Peyer's patch (tissue), 4 donors: Measurements from ENCODE around the gene ZNF462. TPM values are rescaled to one million over a fixed set of nuclear protein-coding genes. Genes with fewer than 3 reads are reported as not detected.

Experiments used
- DNase-seq, 3 donors: peaks; one replicate each; pipeline ENCODE4 v3.0.0-alpha.2; 2017 to 2019
- H3K27ac ChIP-seq, 4 donors: fragments of 200-600 bp; sonication (generic); one replicate each; pipeline ENCODE4 v1.5.1; 2016 to 2019
- H3K27me3 ChIP-seq, 2 donors: fragments of 200-600 bp; sonication (generic); one replicate each; pipeline ENCODE4 v1.5.1; 2019
- H3K36me3 ChIP-seq, 3 donors: fragments of 200-600 bp; sonication (generic); one replicate each; pipeline ENCODE4 v1.5.1; 2016 to 2019
- H3K4me1 ChIP-seq, 4 donors: fragments of 200-600 bp; sonication (generic); one replicate each; pipeline ENCODE4 v1.5.1; 2016 to 2019
- H3K4me3 ChIP-seq, 4 donors: fragments of 200-600 bp; sonication (generic); 1 replicate in 3 of 4; 2 replicates in 1 of 4; pipeline ENCODE4 v1.5.1; 2016 to 2019; ENCODE audit warnings: mild to moderate bottlenecking in 1 of 4
- H3K9me3 ChIP-seq, 4 donors: fragments of 200-600 bp; sonication (generic); one replicate each; pipeline ENCODE4 v1.5.1; 2016 to 2019; ENCODE audit warnings: mild to moderate bottlenecking in 1 of 4
- CTCF ChIP-seq, 6 experiments: fragments of 450-650 bp in 4 of 6; fragments of 200-600 bp in 2 of 6; sonication (generic) in 1 of 6; IDR thresholded peaks; one replicate each; pipeline ENCODE4 v1.5.1; 2017 to 2019; ENCODE audit warnings: antibody characterized with exemption in 6 of 6, mild to moderate bottlenecking in 3 of 6, moderate library complexity in 1 of 6
- POLR2A ChIP-seq, 2 donors: fragments of 450-650 bp; IDR thresholded peaks; one replicate each; pipeline ENCODE4 v1.5.1; 2017; ENCODE audit warnings: antibody characterized with exemption in 2 of 2, mild to moderate bottlenecking in 2 of 2, moderate library complexity in 2 of 2
- total RNA-seq, 4 donors: library from RNA; depleted of rRNA; stranded (reverse); fragments of >200 nt; gene quantifications; one replicate each; pipeline ENCODE4 v1.1.0, GENCODE V29; 2016

ZNF462 gene
- total RNA-seq, 4 donors from 2014 or later: 16.1 to 39.6 (median 25.5) TPM

- H3K36me3 ChIP-seq: no peaks in the 10 kb centered on the region
- TF ChIP-seq CTCF (IDR thresholded peaks at IDR 0.05) (no peak), POLR2A (IDR thresholded peaks at IDR 0.05) (no peak)
- peak overlapping the region; percentile 20 to 78 (median 50) for H3K4me3 ChIP-seq
- peaks cover 0 to 5% (median 0%) of the 10 kb centered on the region in 4 donors for H3K4me1 ChIP-seq
- DNase-seq: peak in 2 of 3 donors; percentile 61 to 69
- no peaks in the 10 kb centered on the region for H3K9me3 ChIP-seq
- peak overlapping the region in 2 of 4 donors; percentile 50 to 75 for H3K27ac ChIP-seq
- H3K27me3 ChIP-seq: no peaks in the 10 kb centered on the region
Measured at GRCh38 chr9:106859957-106860720, 2.8 kb upstream of the ZNF462 start.

- H3K9me3 ChIP-seq: no peaks in the 10 kb centered on the region
- peak overlapping the region in 2 of 4 donors; percentile 50 to 75 for H3K27ac ChIP-seq
- DNase-seq: peak in 1 of 3 donors; percentile 58
- TF ChIP-seq POLR2A (IDR thresholded peaks at IDR 0.05) (no peak), CTCF (IDR thresholded peaks at IDR 0.05) (no peak)
- H3K36me3 ChIP-seq: no peaks in the 10 kb centered on the region
- peak overlapping the region; percentile 20 to 78 (median 50) for H3K4me3 ChIP-seq
- no peaks in the 10 kb centered on the region for H3K27me3 ChIP-seq
- peaks cover 0 to 6% (median 0%) of the 10 kb centered on the region in 4 donors for H3K4me1 ChIP-seq
Measured at GRCh38 chr9:106860721-106861639, 2.0 kb upstream of the ZNF462 start.

- DNase-seq: no peak
- peaks cover 0 to 6% (median 0%) of the 10 kb centered on the region in 4 donors for H3K4me1 ChIP-seq
- no peak for TF ChIP-seq POLR2A (IDR thresholded peaks at IDR 0.05)
- TF ChIP-seq CTCF (IDR thresholded peaks at IDR 0.05): no peak
- H3K27me3 ChIP-seq: no peaks in the 10 kb centered on the region
- no peaks in the 10 kb centered on the region for H3K9me3 ChIP-seq
- peak overlapping the region; percentile 24 to 78 (median 50) for H3K4me3 ChIP-seq
- peak overlapping the region in 3 of 4 donors; percentile 50 to 75 (median 57) for H3K27ac ChIP-seq
- no peaks in the 10 kb centered on the region for H3K36me3 ChIP-seq
Measured at GRCh38 chr9:106861640-106862109, 1.3 kb upstream of the ZNF462 start.

GRCh38 chr9:106862110-106862820 is 701 bp upstream of the ZNF462 start:
- peaks cover 0 to 6% (median 0%) of the 10 kb centered on the region in 4 donors for H3K4me1 ChIP-seq
- no peaks in the 10 kb centered on the region for H3K27me3 ChIP-seq
- no peaks in the 10 kb centered on the region for H3K9me3 ChIP-seq
- H3K36me3 ChIP-seq: no peaks in the 10 kb centered on the region
- peak overlapping the region; percentile 47 to 75 (median 64) for H3K27ac ChIP-seq
- no peak for TF ChIP-seq POLR2A (IDR thresholded peaks at IDR 0.05)
- TF ChIP-seq CTCF (IDR thresholded peaks at IDR 0.05): no peak
- DNase-seq: peak in 2 of 3 donors; percentile 56 to 61
- H3K4me3 ChIP-seq: peak overlapping the region; percentile 29 to 78 (median 50)
